Adipose tissue (tissue), 3 donors: ENCODE data around the gene SDK2. TPM values are rescaled to one million over a fixed set of nuclear protein-coding genes. Genes with fewer than 3 reads are reported as not detected.

Source experiments
- H3K27ac ChIP-seq: one replicate; pipeline ENCODE4 v1.5.1; 2013; ENCODE audit warnings: low read depth, low read length
- WGBS, 3 donors: extraction: QIAGEN DNeasy Blood & Tissue Kit; methylation state at CpG; one replicate each; pipeline ENCODE4 v1.1.7; 2013; 5-methylcytosine and 5-hydroxymethylcytosine counted together
- polyA plus RNA-seq, 3 donors: library from polyadenylated mRNA; stranded (reverse); fragments of 200-250 nt; gene quantifications; one replicate each; pipeline ENCODE4 v1.2.3, GENCODE V29; 2013
- donor health status: healthy with polysubstance abuse.
- donor health status: Bipolar disorder and iron deficiency.
- donor health status: healthy.

The SDK2 gene
- polyA plus RNA-seq, 3 donors = 0.08 to 0.22 (median 0.15) TPM

GRCh38 chr17:73580073-73580710 lies 64.1 kb downstream of the SDK2 start:
- H3K27ac ChIP-seq = no peak overlapping the region
- 79 to 92% (median 89%) methylated on average over 12 of the region's 12 CpGs for WGBS, 3 donors

GRCh38 chr17:73576556-73577098 lies 67.6 kb downstream of the SDK2 start:
- 60 to 91% (median 70%) methylated on average over 6 of the region's 6 CpGs for WGBS, 3 donors

DNA sequence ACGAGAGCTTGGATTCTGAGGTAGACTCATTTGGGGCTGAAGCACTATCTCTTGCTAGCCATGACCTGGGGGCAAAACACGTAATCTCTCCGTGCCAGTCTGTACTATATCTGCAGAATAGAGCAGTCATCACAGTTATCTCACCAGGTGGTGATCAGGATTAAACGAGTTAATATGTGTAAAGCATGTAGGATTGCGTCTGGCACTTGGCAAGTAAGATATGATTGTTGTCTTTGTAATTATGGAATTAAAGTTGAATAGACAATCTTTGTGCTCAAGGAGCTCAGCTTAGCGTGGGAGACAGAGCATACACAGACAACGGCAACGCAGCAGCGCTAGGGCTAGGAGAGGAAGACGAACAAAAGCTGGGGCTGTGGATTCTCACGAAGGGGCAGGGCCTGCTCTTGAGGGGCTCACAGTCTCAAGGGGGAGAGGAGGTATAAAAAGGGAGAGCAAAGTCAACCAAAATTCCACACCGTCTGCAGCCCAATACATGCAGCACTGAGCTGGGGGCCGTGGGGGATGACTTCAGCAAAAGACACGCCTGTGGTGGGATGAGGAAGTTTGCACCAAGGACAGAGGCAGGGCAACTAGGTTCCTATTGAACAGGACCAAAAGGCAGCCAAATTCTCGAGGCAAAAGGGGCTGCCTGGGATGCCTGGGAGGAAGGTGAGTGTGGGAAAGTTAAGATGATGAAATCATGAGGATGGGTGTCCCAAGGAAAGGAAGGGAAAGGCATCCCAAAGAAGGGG lies 68.6 kb downstream of the SDK2 start:
- no peak overlapping the region for H3K27ac ChIP-seq
- 38 to 67% (median 61%) methylated on average over 15 of the region's 15 CpGs for WGBS, 3 donors

More at GRCh38 chr17:73576556-73577098, 67.6 kb downstream of the SDK2 start:
- no peak overlapping the region for H3K27ac ChIP-seq

GRCh38 chr17:73571511-73572130 lies 72.6 kb downstream of the SDK2 start:
- H3K27ac ChIP-seq = no peak overlapping the region
- 73 to 84% (median 80%) methylated on average over 21 to 26 of the region's 26 CpGs for WGBS, 3 donors

DNA sequence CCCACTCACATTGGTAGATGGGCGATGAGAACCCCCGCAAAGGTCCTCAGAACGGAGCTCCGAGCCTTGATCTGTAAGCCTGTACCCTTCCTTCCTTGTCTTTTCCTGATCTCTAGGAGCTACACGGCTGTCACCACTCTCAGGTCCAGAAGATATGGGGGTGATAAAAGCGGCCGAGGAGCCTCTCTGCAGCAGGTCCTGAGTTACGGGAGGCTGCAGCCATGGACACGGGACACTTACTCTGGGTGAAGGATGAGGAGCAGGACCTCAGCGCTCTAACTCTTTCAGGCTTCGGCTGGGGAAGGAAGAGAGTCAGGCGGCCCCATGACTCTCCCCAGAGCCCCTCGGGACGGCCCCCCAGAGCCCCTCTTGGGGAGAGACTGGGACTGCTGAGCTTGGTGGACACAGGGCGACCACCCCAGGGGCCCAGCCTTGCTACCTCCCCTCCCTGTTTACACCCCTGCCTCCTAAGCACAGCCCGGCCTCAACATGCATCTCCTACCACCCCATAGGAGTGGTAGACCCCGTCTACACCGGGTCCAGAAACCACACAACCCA lies 74.4 kb downstream of the SDK2 start:
- 72 to 82% (median 78%) methylated on average over 17 to 18 of the region's 18 CpGs for WGBS, 3 donors

DNA sequence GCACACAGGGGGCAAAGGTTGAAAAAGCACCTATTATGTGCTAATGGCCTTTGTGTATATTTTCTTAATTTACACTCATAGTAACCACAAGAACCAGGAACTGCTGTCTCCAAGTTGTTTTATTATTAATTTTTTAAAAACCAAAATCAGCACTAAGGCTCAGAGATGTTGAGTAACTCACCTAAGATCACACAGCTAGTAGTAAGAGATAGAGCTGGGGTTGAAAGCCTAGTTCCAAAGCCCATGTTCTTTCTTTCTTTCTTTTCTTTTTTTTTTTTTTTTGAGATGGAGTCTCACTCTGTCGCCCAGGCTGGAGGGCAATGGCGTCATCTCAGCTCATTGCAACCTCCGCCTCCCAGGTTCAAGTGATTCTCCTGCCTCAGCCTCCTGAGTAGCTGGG lies 75.3 kb downstream of the SDK2 start:
- no peak overlapping the region for H3K27ac ChIP-seq
- WGBS, 3 donors = 85 to 98% (median 94%) methylated on average over 2 to 3 of the region's 3 CpGs

More for the DNA sequence above, 74.4 kb downstream of the SDK2 start:
- no peak overlapping the region for H3K27ac ChIP-seq

DNA sequence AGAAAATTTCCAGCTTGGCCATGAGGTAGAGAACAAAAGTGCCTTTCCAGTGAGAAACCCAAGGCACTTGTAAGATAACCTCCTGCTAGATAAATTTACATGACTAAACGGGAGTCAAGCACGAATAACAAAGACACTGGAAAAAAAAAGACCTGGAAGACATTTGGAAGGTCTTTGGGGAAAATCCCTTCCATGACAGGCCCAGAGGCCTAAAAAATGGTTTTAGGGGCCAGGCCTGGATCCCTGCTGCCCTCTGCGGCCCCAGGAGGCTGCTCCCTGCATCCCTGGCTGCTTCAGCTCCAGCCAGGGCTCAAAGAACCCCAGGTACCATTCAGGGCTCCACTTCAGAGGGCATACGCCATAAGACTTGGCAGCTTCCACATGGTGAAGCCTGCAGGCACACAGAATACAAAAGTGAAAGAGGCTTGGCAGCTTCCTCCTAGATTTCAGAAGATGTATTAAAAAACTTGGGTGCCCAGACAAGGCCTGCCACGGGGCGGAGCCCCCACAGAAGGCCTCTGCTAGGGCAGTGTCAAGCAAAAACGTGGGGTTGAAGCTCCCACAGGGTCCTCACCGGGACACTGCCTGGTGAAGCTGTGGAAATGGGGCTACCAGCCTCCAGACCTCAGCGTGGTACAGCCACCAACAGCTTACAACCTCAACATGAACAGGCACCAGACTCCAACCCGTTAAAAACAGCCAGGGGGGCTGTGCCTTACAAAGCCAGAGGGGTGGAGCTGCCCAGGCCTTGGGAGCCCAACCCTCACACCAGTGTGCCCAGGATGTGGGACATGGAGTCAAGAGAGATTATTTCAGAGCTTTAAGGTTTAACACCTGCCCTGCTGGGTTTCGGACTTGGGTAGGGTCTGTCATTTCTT lies 77.1 kb downstream of the SDK2 start:
- no peak overlapping the region for H3K27ac ChIP-seq
- WGBS, 3 donors = 62 to 67% (median 62%) methylated on average over 11 of the region's 11 CpGs

GRCh38 chr17:73564843-73565242 lies 79.4 kb downstream of the SDK2 start:
- 75 to 96% (median 84%) methylated on average over 2 of the region's 2 CpGs for WGBS, 3 donors
- no peak overlapping the region for H3K27ac ChIP-seq

DNA sequence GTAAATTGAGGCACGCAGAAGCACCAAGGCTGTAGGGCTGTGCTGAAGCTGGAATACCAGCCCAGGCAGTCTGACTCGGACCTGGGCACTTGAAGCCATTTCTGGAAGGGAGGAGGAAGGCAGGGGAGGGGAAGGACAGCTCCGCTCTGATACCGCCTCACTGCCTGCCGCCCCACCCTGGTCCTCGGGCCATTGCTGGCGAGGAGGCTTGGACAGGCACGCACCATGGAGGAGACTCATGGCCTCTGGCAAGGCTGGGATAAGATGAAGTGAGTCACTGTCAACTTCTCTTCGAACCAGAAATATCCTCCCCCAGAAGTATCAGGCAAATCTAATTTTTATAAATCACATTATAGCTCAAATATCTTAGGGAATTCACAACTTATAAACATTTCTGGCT lies 81.3 kb downstream of the SDK2 start:
- no peak overlapping the region for H3K27ac ChIP-seq
- 73 to 79% (median 74%) methylated on average over 9 of the region's 9 CpGs for WGBS, 3 donors

GRCh38 chr17:73561111-73561510 lies 83.1 kb downstream of the SDK2 start:
- no peak overlapping the region for H3K27ac ChIP-seq
- 76 to 80% (median 77%) methylated on average over 9 of the region's 9 CpGs for WGBS, 3 donors

GRCh38 chr17:73560661-73561060 lies 83.6 kb downstream of the SDK2 start:
- WGBS, 3 donors = 51 to 63% (median 60%) methylated on average over 6 of the region's 6 CpGs
- H3K27ac ChIP-seq = no peak overlapping the region

DNA sequence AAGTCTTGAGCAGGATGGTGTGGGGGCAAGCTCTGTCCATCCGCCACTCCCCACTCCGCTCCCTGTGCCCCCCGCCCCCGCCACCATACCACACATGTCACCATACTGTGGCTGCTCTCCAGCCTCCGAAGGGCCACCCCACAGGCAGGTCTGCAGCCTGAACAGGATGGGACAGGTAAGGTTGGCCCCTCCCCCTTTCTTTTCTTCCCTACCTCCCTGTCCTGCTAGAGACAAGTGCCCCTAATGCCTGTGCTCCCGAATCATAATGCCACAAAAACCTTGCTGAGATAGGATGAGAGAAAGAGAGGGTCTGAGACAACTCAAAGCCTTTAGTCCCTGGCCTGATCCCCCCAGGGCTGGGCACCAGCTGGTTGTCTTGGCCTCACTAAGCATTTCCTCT lies 84.7 kb downstream of the SDK2 start:
- no peak overlapping the region for H3K27ac ChIP-seq
- 70 to 96% (median 91%) methylated on average over 4 to 6 of the region's 6 CpGs for WGBS, 3 donors

GRCh38 chr17:73555199-73555960 lies 88.9 kb downstream of the SDK2 start:
- 69 to 77% (median 71%) methylated on average over 13 of the region's 13 CpGs for WGBS, 3 donors
- no peak overlapping the region for H3K27ac ChIP-seq

DNA sequence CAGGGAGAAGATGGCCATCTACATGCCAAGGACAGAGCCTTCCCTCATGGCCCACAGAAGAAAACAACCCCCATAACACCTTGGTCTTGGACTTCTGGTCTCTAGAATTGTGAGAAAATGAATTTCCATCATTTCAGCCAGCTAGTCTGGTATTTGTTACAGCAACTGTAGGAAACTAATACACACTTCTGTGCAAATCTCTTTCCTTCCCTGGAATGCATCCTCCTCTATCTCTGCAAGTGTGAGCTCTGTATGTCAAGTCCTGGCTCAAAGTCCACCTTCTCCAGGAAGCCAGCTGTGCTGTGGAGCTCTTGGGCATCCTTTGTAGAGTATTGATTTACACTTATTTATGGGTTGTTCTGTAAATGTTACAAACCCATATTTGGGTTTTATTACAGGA lies 89.7 kb downstream of the SDK2 start:
- no peak overlapping the region for H3K27ac ChIP-seq

DNA sequence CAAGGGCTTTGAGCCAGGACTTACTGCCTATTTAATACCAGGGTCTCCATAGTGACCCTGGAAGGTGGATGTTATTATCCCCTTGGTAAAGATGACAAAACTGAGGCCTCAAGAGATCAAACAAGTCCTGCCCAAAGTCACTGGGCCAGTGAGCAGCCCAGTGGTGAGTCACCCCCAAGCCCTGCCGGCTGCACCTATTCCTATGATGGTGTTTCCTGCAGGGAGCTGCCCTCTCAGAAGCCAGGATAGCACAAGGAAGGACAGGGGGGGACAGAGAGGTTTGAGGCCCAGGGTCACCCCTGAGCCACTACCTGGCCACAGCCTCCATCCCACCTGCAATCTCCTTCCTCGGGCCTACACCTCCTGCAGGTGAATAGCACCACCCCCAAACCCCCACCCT lies 90.9 kb downstream of the SDK2 start:
- 71 to 84% (median 82%) methylated on average over 2 of the region's 2 CpGs for WGBS, 3 donors

GRCh38 chr17:73552300-73553048 lies 91.8 kb downstream of the SDK2 start:
- 70 to 83% (median 80%) methylated on average over 30 of the region's 30 CpGs for WGBS, 3 donors

More for the DNA sequence above, 90.9 kb downstream of the SDK2 start:
- H3K27ac ChIP-seq = no peak overlapping the region

DNA sequence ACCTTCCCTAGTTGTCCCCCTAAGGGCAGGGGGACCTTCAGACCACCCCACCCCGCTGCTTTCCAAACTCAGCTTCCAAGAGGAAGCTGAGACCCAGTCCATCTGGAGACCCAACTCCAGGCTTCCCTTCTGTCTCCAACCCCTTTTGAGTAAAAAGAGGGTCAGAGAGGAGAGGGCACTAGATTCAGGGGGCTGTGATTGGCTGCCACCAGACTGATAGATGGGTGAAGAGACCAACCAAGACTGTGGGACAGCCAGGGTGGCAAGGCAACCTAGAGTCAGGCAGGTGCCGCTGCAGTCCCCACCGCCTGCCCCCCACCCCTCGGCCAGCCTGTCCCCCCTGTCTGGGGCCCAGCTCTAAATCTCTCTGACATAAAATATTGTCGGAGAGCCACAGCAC lies 92.5 kb downstream of the SDK2 start:
- H3K27ac ChIP-seq = no peak overlapping the region
- WGBS, 3 donors = 39 to 55% (median 51%) methylated on average over 5 of the region's 5 CpGs

More at GRCh38 chr17:73552300-73553048, 91.8 kb downstream of the SDK2 start:
- H3K27ac ChIP-seq = no peak overlapping the region
